KOPT-K1 (cell line): ENCODE results near the gene RD3L.

Source experiments
- H3K27ac ChIP-seq: fragments of 200-600 bp; sonication (generic); 2 replicates; pipeline ENCODE4 v1.5.1; 2016; ENCODE audit warnings: antibody characterized with exemption, mild to moderate bottlenecking, low read depth, low read length; ENCODE audit not compliant: poor library complexity, severe bottlenecking
- H3K36me3 ChIP-seq: fragments of 200-600 bp; sonication (generic); 2 replicates; pipeline ENCODE4 v1.5.1; 2017; ENCODE audit warnings: antibody characterized with exemption, mild to moderate bottlenecking, low read length, moderate library complexity; ENCODE audit not compliant: insufficient read depth
- H3K9me3 ChIP-seq: fragments of 200-600 bp; sonication (generic); 2 replicates; pipeline ENCODE4 v1.5.1; 2017; ENCODE audit warnings: antibody characterized with exemption, low read length, mild to moderate bottlenecking; ENCODE audit not compliant: insufficient read depth, poor library complexity, severe bottlenecking

RD3L gene

GRCh38 chr14:103910262-103910935 lies 31.9 kb downstream of the RD3L start:
- Histone ChIP-seq H3K36me3 (peaks cover 45% of the 10 kb centered on the region), H3K27ac (no peak overlapping the region), H3K9me3 (no peaks in the 10 kb centered on the region)

- no peaks in the 10 kb centered on the region for H3K9me3 ChIP-seq
- peaks cover 38% of the 10 kb centered on the region for H3K36me3 ChIP-seq
- H3K27ac ChIP-seq = no peak overlapping the region
Observed at GRCh38 chr14:103909531-103910261, 32.6 kb downstream of the RD3L start.

- H3K27ac ChIP-seq = no peak overlapping the region
- no peaks in the 10 kb centered on the region for H3K9me3 ChIP-seq
- H3K36me3 ChIP-seq = peaks cover 27% of the 10 kb centered on the region
Observed at GRCh38 chr14:103908580-103908979, 33.7 kb downstream of the RD3L start.

GRCh38 chr14:103905842-103906456 lies 36.4 kb downstream of the RD3L start:
- peaks cover under 1% of the 10 kb centered on the region; the same call in 1 of the 2 replicates for H3K36me3 ChIP-seq
- no peak overlapping the region for H3K27ac ChIP-seq
- no peaks in the 10 kb centered on the region for H3K9me3 ChIP-seq

DNA sequence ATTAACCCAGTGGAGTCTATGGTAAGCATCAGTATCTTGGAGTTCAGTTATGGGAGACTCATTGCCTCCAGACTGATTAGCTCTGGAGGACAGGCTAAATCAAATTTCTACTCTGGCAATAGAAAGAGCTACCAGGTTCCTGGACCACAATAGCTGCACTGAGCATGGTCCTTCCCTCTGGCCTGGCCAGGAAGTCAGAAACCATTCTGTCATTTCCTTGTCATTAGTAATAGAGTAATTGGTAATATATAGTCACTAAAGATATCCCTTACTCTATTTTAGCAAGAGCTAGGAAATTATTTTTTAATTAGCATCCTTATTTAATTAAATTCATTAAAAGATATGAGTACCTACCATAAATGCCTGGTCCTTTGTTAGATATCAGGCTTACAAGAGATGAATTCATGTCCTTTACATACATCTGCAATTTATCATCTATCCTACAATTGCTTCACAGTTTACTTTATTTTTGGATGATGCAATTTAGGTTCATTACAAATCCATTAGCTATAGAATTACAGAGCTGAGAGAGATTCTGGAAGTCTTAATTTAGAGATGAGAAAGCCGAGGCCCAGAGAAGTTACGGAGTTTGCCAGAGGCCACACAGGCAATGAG lies 37.7 kb downstream of the RD3L start:
- H3K27ac ChIP-seq = no peak overlapping the region
- H3K9me3 ChIP-seq = no peaks in the 10 kb centered on the region
- no peaks in the 10 kb centered on the region; the same call in 1 of the 2 replicates for H3K36me3 ChIP-seq

DNA sequence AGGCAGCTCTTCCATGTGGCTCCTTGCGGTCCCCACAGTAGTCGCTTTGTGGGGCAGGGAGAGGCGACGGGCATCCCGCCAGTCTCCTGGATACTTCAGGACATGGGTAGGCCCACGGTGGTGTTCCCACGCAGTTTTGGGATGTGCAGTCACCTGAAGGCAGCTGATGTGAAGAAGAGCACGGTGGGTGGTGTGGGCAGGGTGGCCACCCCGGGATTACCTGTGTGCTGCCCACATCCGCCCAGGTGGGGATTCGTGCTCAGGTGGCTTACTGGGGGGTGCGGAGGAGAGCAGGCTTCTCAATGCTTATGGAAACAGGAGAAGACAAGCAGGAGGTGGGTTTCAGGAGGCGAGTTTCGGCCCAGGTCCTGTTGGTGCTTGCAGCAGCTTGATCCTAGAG lies 42.5 kb downstream of the RD3L start:
- Histone ChIP-seq H3K36me3 (no peaks in the 10 kb centered on the region), H3K27ac (no peak overlapping the region), H3K9me3 (no peaks in the 10 kb centered on the region)

GRCh38 chr14:103899316-103899715 lies 43.0 kb downstream of the RD3L start:
- Histone ChIP-seq H3K9me3 (no peaks in the 10 kb centered on the region), H3K27ac (no peak overlapping the region), H3K36me3 (no peaks in the 10 kb centered on the region)

DNA sequence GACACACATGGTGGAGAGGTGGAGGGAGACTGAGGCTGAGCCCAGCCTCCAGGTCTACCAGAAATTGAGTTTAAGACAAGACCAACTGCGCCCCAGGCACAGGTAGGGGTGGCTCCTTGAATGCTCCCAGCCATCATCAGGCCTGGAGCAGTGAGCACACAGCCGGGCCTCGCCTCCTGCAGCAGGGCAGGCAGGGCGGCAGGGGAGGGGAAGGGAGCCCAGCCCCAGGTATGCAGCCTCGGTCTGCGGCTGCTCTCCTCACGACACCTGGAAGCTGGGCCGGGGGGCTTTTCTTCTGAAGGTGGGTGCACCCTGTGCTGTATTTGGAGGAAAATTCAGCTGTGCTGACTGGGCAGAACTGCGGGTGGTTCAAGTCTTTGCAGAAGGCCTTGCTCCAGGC lies 43.6 kb downstream of the RD3L start:
- no peaks in the 10 kb centered on the region for H3K36me3 ChIP-seq
- H3K9me3 ChIP-seq = no peaks in the 10 kb centered on the region
- no peak overlapping the region for H3K27ac ChIP-seq

GRCh38 chr14:103898204-103898603 lies 44.1 kb downstream of the RD3L start:
- Histone ChIP-seq H3K9me3 (no peaks in the 10 kb centered on the region), H3K36me3 (no peaks in the 10 kb centered on the region), H3K27ac (no peak overlapping the region)

DNA sequence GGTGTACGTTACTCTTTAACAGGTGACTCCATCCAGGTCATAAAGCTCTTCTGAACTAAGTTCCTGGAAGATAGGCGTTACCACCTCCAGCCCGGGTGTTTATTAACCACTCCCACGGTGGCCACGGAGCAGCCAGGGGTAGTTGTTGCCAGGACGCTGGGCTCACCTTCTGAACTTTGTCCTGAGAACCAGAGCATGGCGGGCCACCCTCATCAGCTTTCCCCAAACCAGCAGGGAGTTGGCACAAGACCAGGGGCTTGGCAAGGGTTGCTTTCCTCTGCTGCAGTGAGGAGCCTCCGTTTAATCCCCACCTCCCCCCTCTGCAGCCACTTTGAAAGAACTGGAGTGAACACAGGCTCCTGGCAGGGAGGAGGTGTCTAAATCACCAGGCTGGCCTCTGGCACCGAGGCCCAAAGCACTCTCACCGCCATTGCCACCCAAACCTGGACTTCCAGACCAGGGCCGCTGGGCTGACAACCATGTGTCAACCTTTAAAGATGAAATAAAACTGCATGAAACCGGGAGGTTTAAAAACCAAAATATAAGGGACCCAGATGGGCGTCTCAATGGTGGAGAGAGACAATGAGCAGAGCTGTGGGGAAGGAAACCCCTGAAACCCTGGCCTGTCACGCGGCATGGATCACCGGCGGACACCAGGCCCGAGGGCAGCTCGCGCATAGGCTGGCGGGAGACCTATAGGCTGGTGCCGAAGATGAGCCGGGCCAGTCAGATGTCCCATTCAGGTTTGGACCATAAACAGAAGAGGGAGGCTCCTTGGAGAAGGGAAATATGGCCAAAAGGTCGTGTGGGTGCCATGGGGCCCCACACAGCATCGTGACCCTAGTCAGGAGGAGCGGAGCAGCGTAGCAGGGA lies 45.0 kb downstream of the RD3L start:
- Histone ChIP-seq H3K36me3 (no peaks in the 10 kb centered on the region), H3K27ac (no peak overlapping the region), H3K9me3 (no peaks in the 10 kb centered on the region)

GRCh38 chr14:103896578-103896977 lies 45.8 kb downstream of the RD3L start:
- H3K36me3 ChIP-seq = no peaks in the 10 kb centered on the region
- H3K27ac ChIP-seq = no peak overlapping the region
- no peaks in the 10 kb centered on the region for H3K9me3 ChIP-seq

DNA sequence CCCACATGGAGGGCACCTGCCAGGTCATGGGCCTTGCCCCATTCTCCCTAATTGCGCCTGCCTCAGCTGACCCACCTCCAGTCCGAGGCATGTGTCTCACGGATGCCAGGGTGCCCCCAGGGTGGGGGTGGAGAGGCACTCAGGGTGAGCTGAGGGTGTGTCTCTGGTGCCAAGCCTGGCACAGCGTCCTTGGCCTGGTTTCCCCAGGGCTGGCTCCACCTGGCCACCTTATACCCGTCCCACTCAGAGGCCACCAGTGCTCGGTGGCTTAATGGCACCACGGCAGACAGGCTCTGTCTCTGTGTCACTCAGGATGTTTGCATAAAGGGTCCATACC lies 47.6 kb downstream of the RD3L start:
- no peaks in the 10 kb centered on the region for H3K9me3 ChIP-seq
- H3K36me3 ChIP-seq = no peaks in the 10 kb centered on the region
- H3K27ac ChIP-seq = no peak overlapping the region

- Histone ChIP-seq H3K36me3 (no peaks in the 10 kb centered on the region), H3K9me3 (no peaks in the 10 kb centered on the region), H3K27ac (no peak overlapping the region)
Observed at GRCh38 chr14:103894034-103894722, 48.2 kb downstream of the RD3L start.

DNA sequence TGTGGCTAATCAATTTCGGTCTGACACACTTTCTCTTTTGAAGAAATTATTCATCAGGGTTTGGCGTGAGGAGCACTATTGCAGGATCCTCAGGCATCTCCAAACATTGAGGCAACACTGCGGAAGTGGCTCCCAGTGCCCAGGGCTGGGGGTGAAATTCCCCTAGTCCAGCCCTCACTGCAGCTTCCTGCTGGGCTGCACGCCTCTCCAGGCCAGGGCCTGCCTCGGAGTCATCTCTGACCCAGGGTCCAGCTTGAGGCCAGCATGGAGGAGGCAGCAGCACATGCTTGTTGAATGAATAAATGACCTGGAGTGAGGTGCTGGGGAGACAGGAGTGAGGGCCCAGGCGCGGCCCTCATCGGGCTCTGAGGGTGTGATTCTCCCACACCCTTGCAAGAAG lies 50.1 kb downstream of the RD3L start:
- no peak overlapping the region for H3K27ac ChIP-seq
- no peaks in the 10 kb centered on the region for H3K36me3 ChIP-seq
- no peaks in the 10 kb centered on the region for H3K9me3 ChIP-seq
